ENCODE data around the gene CLCN3. TPM values are rescaled to one million over a fixed set of nuclear protein-coding genes. Genes with fewer than 3 reads are reported as not detected.

Gene CLCN3
- total and polyA plus RNA-seq, 2 experiments from 2014 or later, result 14.9 to 38.4 TPM

- TF ChIP-seq CTCF (IDR thresholded peaks at IDR 0.05; ENCODE audit: poor library complexity), result no peak
- no peak for TF ChIP-seq EZH2 (IDR thresholded peaks at IDR 0.05; ENCODE audit: borderline replicate concordance)
- TF ChIP-seq EZH2phosphoT487 (IDR thresholded peaks at IDR 0.05; ENCODE audit: low read depth, severe bottlenecking, unreplicated experiment), result no peak
- Histone ChIP-seq H3K4me1 (ENCODE audit: insufficient read depth) (peaks cover 24% of the 10 kb centered on the region), H3K27me3 (no peaks in the 10 kb centered on the region), H3K9me3 (ENCODE audit: low read depth) (no peaks in the 10 kb centered on the region), H3K27ac (peak overlapping the region; percentile 90), H3K9me2 (replicated peaks; ENCODE audit: insufficient read depth) (no peaks in the 10 kb centered on the region), H3K79me2 (peaks cover 77% of the 10 kb centered on the region), H2AFZ (no peak overlapping the region), H3K36me3 (replicated peaks; ENCODE audit: insufficient read depth, low read depth) (no peaks in the 10 kb centered on the region), H3K4me3 (no peak overlapping the region), H3K4me2 (peak overlapping the region; percentile 80), H4K20me1 (ENCODE audit: insufficient read depth, poor library complexity, severe bottlenecking) (no peaks in the 10 kb centered on the region)
- no peak for DNase-seq (ENCODE audit: low spot score)
- WGBS (ENCODE audit: low lambda C conversion rate, missing lambda C conversion rate), result 44% methylated on average over 2 of the region's 2 CpGs
Observed at GRCh38 chr4:169658196-169658595, 37.8 kb downstream of the CLCN3 start.

- Histone ChIP-seq H3K9me3 (ENCODE audit: low read depth) (no peaks in the 10 kb centered on the region), H3K4me2 (peak overlapping the region; percentile 80)
- TF ChIP-seq EZH2 (IDR thresholded peaks at IDR 0.05; ENCODE audit: borderline replicate concordance) (no peak), EZH2phosphoT487 (IDR thresholded peaks at IDR 0.05; ENCODE audit: low read depth, severe bottlenecking, unreplicated experiment) (no peak), CTCF (IDR thresholded peaks at IDR 0.05; ENCODE audit: poor library complexity) (no peak)
Observed at GRCh38 chr4:169658975-169659715, 38.8 kb downstream of the CLCN3 start.

GRCh38 chr4:169659716-169660670 lies 39.6 kb downstream of the CLCN3 start:
- Histone ChIP-seq H3K4me3 (peak overlapping the region; percentile 38), H4K20me1 (ENCODE audit: insufficient read depth, poor library complexity, severe bottlenecking) (no peaks in the 10 kb centered on the region), H3K4me2 (peak overlapping the region; percentile 80), H3K4me1 (ENCODE audit: insufficient read depth) (peaks cover 33% of the 10 kb centered on the region), H2AFZ (peak overlapping the region; percentile 45), H3K79me2 (peaks cover 81% of the 10 kb centered on the region), H3K9me3 (ENCODE audit: low read depth) (no peaks in the 10 kb centered on the region), H3K9me2 (replicated peaks; ENCODE audit: insufficient read depth) (no peaks in the 10 kb centered on the region), H3K36me3 (replicated peaks; ENCODE audit: insufficient read depth, low read depth) (no peaks in the 10 kb centered on the region), H3K27me3 (no peaks in the 10 kb centered on the region), H3K27ac (peak overlapping the region; percentile 90)
- DNase-seq (ENCODE audit: low spot score), result peak; percentile 96
- no peak for TF ChIP-seq EZH2phosphoT487 (IDR thresholded peaks at IDR 0.05; ENCODE audit: low read depth, severe bottlenecking, unreplicated experiment)
- TF ChIP-seq EZH2 (IDR thresholded peaks at IDR 0.05; ENCODE audit: borderline replicate concordance), result no peak
- TF ChIP-seq CTCF (IDR thresholded peaks at IDR 0.05; ENCODE audit: poor library complexity), result no peak
- WGBS (ENCODE audit: low lambda C conversion rate, missing lambda C conversion rate), result 3% methylated on average over 14 of the region's 14 CpGs

More at GRCh38 chr4:169658975-169659715, 38.8 kb downstream of the CLCN3 start:
- no peak for DNase-seq (ENCODE audit: low spot score)
- Histone ChIP-seq H3K27ac (peak overlapping the region; percentile 90), H2AFZ (peak overlapping the region; percentile 2), H4K20me1 (ENCODE audit: insufficient read depth, poor library complexity, severe bottlenecking) (no peaks in the 10 kb centered on the region), H3K27me3 (no peaks in the 10 kb centered on the region), H3K4me3 (no peak overlapping the region), H3K4me1 (ENCODE audit: insufficient read depth) (peaks cover 25% of the 10 kb centered on the region), H3K9me2 (replicated peaks; ENCODE audit: insufficient read depth) (no peaks in the 10 kb centered on the region), H3K79me2 (peaks cover 78% of the 10 kb centered on the region), H3K36me3 (replicated peaks; ENCODE audit: insufficient read depth, low read depth) (no peaks in the 10 kb centered on the region)
- 54% methylated on average over 6 of the region's 6 CpGs for WGBS (ENCODE audit: low lambda C conversion rate, missing lambda C conversion rate)
